Suprapubic skin (tissue), 4 donors: ENCODE data around the gene VSX2. TPM values are rescaled to one million over a fixed set of nuclear protein-coding genes. Genes with fewer than 3 reads are reported as not detected.
"Not testable (repeated sequence)": the region's sequence is repeated elsewhere in the genome, so short reads cannot be mapped to it uniquely, and the experiment has no call there.

Experiments
- DNase-seq, 2 donors: peaks; one replicate each; pipeline ENCODE4 v3.0.0-alpha.2; 2019; ENCODE audit warnings: low spot score in 2 of 2
- H3K27ac ChIP-seq: fragments of 200-600 bp; sonication (generic); one replicate; pipeline ENCODE4 v1.5.1; 2019
- H3K27me3 ChIP-seq: fragments of 200-600 bp; sonication (generic); one replicate; pipeline ENCODE4 v1.5.1; 2019
- H3K36me3 ChIP-seq: fragments of 200-600 bp; sonication (generic); one replicate; pipeline ENCODE4 v1.5.1; 2019
- H3K4me1 ChIP-seq: fragments of 200-600 bp; sonication (generic); one replicate; pipeline ENCODE4 v1.5.1; 2019
- H3K4me3 ChIP-seq: fragments of 200-600 bp; sonication (generic); one replicate; pipeline ENCODE4 v1.5.1; 2019; ENCODE audit warnings: mild to moderate bottlenecking
- H3K9me3 ChIP-seq: fragments of 200-600 bp; sonication (generic); one replicate; pipeline ENCODE4 v1.5.1; 2019
- EP300 ChIP-seq: sonication (generic); formaldehyde crosslinking; IDR thresholded peaks from one replicate; pipeline ENCODE4 v1.6.1; 2017; ENCODE audit warnings: antibody characterized with exemption
- POLR2A ChIP-seq, 2 donors: fragments of 450-650 bp; IDR thresholded peaks; one replicate each; pipeline ENCODE4 v1.6.1; 2017; ENCODE audit warnings: antibody characterized with exemption in 2 of 2, mild to moderate bottlenecking in 2 of 2, moderate library complexity in 2 of 2
- POLR2AphosphoS5 ChIP-seq, 3 donors: sonication (generic); formaldehyde crosslinking; IDR thresholded peaks; one replicate each; pipeline ENCODE4 v1.6.1; 2017; ENCODE audit warnings: antibody characterized with exemption in 3 of 3
- WGBS: methylation state at CpG from one replicate; pipeline ENCODE4 v1.1.5; 2018; 5-methylcytosine and 5-hydroxymethylcytosine counted together
- total RNA-seq, 4 donors: library from RNA; depleted of rRNA; stranded (reverse); fragments of >200 nt; gene quantifications; one replicate each; pipeline ENCODE4 v1.1.0, GENCODE V29; 2016
- TF ChIP-seq, protein P1 (sequence below), 2 donors: fragments of 200-600 bp in 1 of 2; fragments of 450-650 bp in 1 of 2; sonication (generic) in 1 of 2; IDR thresholded peaks; one replicate each; pipeline ENCODE4 v1.5.1; 2016 to 2019; ENCODE audit warnings: antibody characterized with exemption in 2 of 2, mild to moderate bottlenecking in 1 of 2, moderate library complexity in 1 of 2

The VSX2 gene
- total RNA-seq, 4 donors from 2014 or later: not detected

DNA sequence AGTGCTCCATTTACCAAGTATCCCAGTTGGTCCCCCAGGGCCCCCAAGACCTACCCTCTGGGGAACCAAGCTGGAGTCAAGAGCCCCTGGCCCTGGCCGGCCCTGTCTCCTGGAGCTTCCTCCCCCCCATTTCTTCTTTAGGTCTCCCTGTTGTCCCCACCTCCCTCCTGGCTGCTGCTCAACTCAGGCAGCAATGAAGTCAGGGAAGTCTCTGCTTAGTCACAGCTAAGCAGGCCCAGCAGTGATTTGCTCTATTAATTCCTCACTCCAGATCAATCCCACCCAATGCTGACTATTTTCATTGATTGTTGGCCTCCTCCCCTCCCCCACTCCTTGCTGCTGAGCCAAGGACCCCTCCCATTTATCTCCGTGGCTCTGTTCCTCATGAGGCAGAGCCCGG is 28.3 kb downstream of the VSX2 start:
- DNase-seq: no peak
- H3K4me3 ChIP-seq: no peak overlapping the region
- WGBS: 65% methylated on average over 3 of the region's 3 CpGs

DNA sequence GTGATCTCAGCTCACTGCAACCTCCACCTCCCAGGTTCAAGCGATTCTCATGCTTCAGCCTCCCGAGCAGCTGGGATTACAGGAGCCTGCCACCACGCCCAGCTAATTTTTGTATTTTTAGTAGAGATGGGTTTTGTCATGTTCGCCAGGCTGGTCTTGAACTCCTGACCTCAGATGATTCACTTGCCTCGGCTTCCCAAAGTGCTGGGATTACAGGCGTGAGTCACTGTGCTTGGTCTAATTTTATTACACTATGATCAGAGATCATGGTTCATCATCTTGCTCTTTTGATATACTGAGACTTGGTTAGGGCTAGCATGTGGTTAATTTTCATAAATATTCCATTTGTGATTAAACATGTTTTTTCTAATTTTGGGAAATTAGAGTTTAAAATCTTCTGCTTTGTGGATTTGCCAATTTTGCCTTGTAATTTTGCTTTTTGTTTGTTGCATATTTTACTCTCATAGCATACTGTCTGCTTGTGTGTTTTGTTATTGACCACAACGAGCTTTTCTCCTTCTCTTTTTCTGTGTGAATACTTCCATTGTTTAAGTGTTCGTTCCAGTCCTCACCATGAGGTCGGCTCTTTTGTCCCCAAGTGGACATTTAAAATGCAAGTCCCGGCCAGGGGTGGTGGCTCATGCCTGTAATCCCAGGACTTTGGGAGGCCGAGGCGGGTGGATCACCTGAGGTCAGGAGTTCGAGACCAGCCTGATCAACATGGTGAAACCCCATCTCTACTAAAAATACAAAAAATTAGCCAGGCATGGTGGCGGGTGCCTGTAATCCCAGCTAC is 31.3 kb downstream of the VSX2 start:
- not testable (repeated sequence) for H3K27ac ChIP-seq, DNase-seq, H3K36me3 ChIP-seq, H3K4me3 ChIP-seq, H3K27me3 ChIP-seq, H3K4me1 ChIP-seq, H3K9me3 ChIP-seq
- 57% methylated on average over 14 of the region's 14 CpGs for WGBS

More for the DNA sequence above, 28.3 kb downstream of the VSX2 start:
- Histone ChIP-seq H3K9me3 (no peaks in the 10 kb centered on the region), H3K36me3 (no peaks in the 10 kb centered on the region), H3K27me3 (no peaks in the 10 kb centered on the region), H3K27ac (no peak overlapping the region), H3K4me1 (no peaks in the 10 kb centered on the region)
- TF ChIP-seq POLR2A (IDR thresholded peaks at IDR 0.05): no peak
- TF ChIP-seq EP300: no peak
- no peak for TF ChIP-seq POLR2AphosphoS5 (IDR thresholded peaks at IDR 0.05)
- TF ChIP-seq, protein P1, sequence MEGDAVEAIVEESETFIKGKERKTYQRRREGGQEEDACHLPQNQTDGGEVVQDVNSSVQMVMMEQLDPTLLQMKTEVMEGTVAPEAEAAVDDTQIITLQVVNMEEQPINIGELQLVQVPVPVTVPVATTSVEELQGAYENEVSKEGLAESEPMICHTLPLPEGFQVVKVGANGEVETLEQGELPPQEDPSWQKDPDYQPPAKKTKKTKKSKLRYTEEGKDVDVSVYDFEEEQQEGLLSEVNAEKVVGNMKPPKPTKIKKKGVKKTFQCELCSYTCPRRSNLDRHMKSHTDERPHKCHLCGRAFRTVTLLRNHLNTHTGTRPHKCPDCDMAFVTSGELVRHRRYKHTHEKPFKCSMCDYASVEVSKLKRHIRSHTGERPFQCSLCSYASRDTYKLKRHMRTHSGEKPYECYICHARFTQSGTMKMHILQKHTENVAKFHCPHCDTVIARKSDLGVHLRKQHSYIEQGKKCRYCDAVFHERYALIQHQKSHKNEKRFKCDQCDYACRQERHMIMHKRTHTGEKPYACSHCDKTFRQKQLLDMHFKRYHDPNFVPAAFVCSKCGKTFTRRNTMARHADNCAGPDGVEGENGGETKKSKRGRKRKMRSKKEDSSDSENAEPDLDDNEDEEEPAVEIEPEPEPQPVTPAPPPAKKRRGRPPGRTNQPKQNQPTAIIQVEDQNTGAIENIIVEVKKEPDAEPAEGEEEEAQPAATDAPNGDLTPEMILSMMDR (IDR thresholded peaks at IDR 0.05): no peak

DNA sequence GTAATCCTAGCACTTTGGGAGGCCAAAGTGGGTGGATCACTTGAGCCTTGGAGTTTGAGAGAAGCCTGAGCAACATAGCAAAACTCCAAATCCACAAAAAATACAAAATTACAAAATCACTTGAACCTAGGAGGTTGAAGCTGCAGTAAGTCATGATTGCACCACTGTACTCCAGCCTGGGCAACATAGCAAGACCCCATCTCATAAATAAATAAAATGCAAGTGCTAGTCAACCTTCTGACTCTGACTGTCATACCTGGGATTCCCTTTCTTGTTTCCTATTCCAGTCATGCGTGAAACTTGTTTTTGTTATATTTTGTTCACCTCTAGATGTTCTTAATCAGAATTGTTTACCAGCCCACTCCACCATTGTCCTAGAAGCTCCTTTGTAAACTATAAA is 32.1 kb downstream of the VSX2 start:
- Histone ChIP-seq H3K27ac (no peak overlapping the region), H3K9me3 (no peaks in the 10 kb centered on the region), H3K27me3 (no peaks in the 10 kb centered on the region), H3K36me3 (no peaks in the 10 kb centered on the region), H3K4me3 (no peak overlapping the region), H3K4me1 (no peaks in the 10 kb centered on the region)
- no peak for DNase-seq
- no peak for TF ChIP-seq POLR2AphosphoS5 (IDR thresholded peaks at IDR 0.05)
- no peak for TF ChIP-seq EP300
- TF ChIP-seq, protein P1 (IDR thresholded peaks at IDR 0.05): no peak
- no peak for TF ChIP-seq POLR2A (IDR thresholded peaks at IDR 0.05)
- WGBS: 94% methylated on average over 1 of the region's 1 CpG

DNA sequence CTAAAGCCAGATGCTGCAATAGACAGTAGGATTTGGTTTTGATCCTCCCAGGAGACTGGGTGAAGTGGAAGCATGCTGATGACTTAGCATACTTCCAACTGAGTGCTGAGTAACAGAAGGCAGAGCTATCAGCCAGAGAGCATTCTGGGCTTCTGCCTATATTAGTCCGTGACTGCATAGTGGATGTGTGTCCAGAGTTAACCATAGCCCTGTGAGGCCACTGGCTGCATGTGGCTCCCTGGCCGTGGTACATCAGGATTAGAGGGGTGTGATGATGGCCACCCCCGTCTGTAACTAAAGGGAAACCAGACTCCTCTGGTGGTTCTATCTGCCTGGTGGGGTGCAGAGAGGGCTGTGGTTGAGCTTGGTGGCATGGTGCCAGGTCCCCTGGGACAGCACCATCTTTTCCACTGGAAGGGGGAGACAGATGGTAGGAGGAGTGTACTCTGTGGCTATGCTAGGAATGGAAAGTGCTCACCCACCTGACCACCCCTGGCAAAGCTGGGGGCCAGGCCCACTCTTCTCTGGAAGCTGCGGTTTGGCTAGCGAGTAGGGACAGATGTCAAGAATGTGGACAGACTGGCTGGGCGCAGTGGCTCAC is 36.1 kb downstream of the VSX2 start:
- no peak for TF ChIP-seq EP300
- TF ChIP-seq, protein P1 (IDR thresholded peaks at IDR 0.05): no peak
- no peak for TF ChIP-seq POLR2A (IDR thresholded peaks at IDR 0.05)
- no peak for TF ChIP-seq POLR2AphosphoS5 (IDR thresholded peaks at IDR 0.05)

DNA sequence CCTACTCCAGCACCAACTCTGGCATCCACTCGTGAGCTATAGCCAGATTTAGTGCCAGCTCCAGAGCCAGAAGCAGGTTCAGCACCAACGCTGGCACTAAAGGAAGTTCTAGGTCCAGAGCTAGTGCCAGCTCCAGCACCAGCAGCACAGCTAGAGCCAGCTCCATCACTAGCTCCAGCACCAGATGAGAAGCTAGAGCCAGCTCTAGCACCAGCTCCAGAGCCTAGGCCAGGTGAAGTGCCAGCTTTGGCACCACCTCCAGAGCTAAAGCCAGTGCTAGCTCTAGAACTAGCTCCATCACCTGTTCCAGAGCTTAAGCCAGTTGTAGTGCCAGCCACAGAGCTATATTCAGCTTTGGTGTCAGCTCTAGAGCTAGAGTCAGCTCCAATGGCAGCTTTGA is 38.8 kb downstream of the VSX2 start:
- Histone ChIP-seq H3K27ac (no peak overlapping the region), H3K4me3 (no peak overlapping the region), H3K27me3 (no peaks in the 10 kb centered on the region), H3K4me1 (no peaks in the 10 kb centered on the region), H3K9me3 (no peaks in the 10 kb centered on the region), H3K36me3 (peaks cover 18% of the 10 kb centered on the region)
- TF ChIP-seq EP300 (no peak), POLR2A (IDR thresholded peaks at IDR 0.05) (no peak)
- no peak for DNase-seq
- no CpG with 5 or more reads among the region's 2 CpGs for WGBS

More for the DNA sequence above, 36.1 kb downstream of the VSX2 start:
- Histone ChIP-seq H3K27me3 (no peaks in the 10 kb centered on the region), H3K36me3 (no peaks in the 10 kb centered on the region), H3K27ac (no peak overlapping the region), H3K4me3 (no peak overlapping the region), H3K4me1 (no peaks in the 10 kb centered on the region), H3K9me3 (no peaks in the 10 kb centered on the region)
- DNase-seq: no peak
- 71% methylated on average over 4 of the region's 6 CpGs for WGBS

DNA sequence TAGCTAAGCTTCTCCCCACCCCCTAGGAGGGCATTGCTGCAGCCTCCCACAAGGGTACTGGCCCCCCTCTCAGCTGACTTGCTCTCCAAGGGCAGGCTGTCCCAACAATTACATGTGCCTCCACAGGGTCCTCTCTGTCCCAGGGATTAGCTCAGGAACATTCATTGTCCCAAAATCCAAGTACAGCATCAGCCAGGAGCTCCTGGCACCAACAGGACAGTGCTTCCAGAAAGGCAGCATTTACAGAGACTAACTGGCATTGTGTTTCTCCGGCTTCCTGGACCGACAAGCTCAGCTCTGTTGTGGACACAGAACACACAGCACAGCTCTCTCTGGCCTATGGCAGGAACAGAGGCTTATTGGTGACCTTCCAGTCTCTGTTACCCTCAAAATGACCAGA is 41.8 kb downstream of the VSX2 start:
- no peaks in the 10 kb centered on the region for H3K4me1 ChIP-seq
- H3K27ac ChIP-seq: no peak overlapping the region
- WGBS: 100% methylated on average over 2 of the region's 2 CpGs
- H3K9me3 ChIP-seq: no peaks in the 10 kb centered on the region
- H3K4me3 ChIP-seq: no peak overlapping the region
- H3K36me3 ChIP-seq: peaks cover 48% of the 10 kb centered on the region
- DNase-seq: no peak
- H3K27me3 ChIP-seq: no peaks in the 10 kb centered on the region
- TF ChIP-seq EP300 (no peak), POLR2A (IDR thresholded peaks at IDR 0.05) (no peak), POLR2AphosphoS5 (IDR thresholded peaks at IDR 0.05) (no peak)
- TF ChIP-seq, protein P1 (IDR thresholded peaks at IDR 0.05): no peak
